GM12878 (cell line): ENCODE results near the gene LARP4B.

Source experiments
- CHD2 ChIP-seq: IDR thresholded peaks from 2 replicates; pipeline ENCODE4 v1.6.1; 2011; ENCODE audit warnings: low read depth, low read length, improper control_type of control experiment, borderline replicate concordance
- EGR1 ChIP-seq, 2 experiments: IDR thresholded peaks; 1 replicate in 1 of 2; 2 replicates in 1 of 2; pipeline ENCODE4 v1.6.1; 2011 to 2012; ENCODE audit warnings: low read depth in 2 of 2, low read length in 2 of 2, borderline replicate concordance in 1 of 2, mild to moderate bottlenecking in 1 of 2, moderate library complexity in 1 of 2
- RCOR1 ChIP-seq: conservative IDR thresholded peaks from 2 replicates; pipeline ENCODE4 v1.6.1; 2012; ENCODE audit warnings: low read depth, low read length, improper control_type of control experiment
- SREBF2 ChIP-seq: IDR thresholded peaks from 2 replicates; pipeline ENCODE4 v1.6.1; 2012; ENCODE audit warnings: mild to moderate bottlenecking, low read length
- ZNF274 ChIP-seq: IDR thresholded peaks from one replicate; pipeline ENCODE4 v1.8.0; 2011; ENCODE audit not compliant: insufficient read length, insufficient read depth
- TF ChIP-seq, protein P1 (sequence below): fragments of 450-650 bp; IDR thresholded peaks from 2 replicates; pipeline ENCODE4 v1.6.1; 2016; ENCODE audit warnings: mild to moderate bottlenecking, moderate library complexity, borderline replicate concordance
- TF ChIP-seq, protein P2 (sequence below), 3 experiments: IDR thresholded peaks in 2 of 3; conservative IDR thresholded peaks in 1 of 3; 2 replicates each; pipeline ENCODE4 v1.5.1; 2011; ENCODE audit warnings: low read depth in 3 of 3, low read length in 3 of 3, mild to moderate bottlenecking in 3 of 3, control low read depth in 2 of 3, moderate library complexity in 2 of 3, inconsistent platforms in 1 of 3, mixed read lengths in 1 of 3; ENCODE audit not compliant: control insufficient read depth in 2 of 3, insufficient read depth in 1 of 3; ENCODE audit errors: extremely low read depth in 1 of 3
- TF ChIP-seq, protein P3 (sequence below): IDR thresholded peaks from 2 replicates; pipeline ENCODE4 v1.6.1; 2012; ENCODE audit warnings: low read depth, low read length, improper control_type of control experiment
- TF ChIP-seq, protein P4 (sequence below): fragments of 450-650 bp; IDR thresholded peaks from 2 replicates; pipeline ENCODE4 v1.6.1; 2014; ENCODE audit warnings: mild to moderate bottlenecking
- TF ChIP-seq, protein P5 (sequence below): fragments of 450-650 bp; IDR thresholded peaks from 2 replicates; pipeline ENCODE4 v1.6.1; 2017; ENCODE audit warnings: mild to moderate bottlenecking

DNA sequence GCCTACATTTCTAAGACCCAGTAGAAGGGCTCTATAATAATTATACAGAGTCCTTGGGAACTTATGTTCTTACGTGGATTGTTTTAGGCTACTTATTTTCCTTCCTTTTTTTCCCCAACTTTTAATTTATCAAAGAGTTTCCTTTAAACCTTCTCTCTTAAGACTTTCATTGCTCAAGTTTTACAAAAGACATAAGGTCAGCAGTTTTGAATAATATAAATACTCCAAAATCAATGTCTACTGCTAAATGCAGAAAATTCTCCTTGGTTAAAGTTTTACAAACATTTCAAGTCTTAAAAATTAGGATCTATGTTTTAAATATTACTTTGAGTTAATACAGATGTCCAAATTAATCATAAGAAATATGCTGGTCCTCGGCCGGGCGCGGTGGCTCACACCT is 97.0 kb downstream of the LARP4B start:
- TF ChIP-seq SREBF2, result no peak
- TF ChIP-seq, protein P1, sequence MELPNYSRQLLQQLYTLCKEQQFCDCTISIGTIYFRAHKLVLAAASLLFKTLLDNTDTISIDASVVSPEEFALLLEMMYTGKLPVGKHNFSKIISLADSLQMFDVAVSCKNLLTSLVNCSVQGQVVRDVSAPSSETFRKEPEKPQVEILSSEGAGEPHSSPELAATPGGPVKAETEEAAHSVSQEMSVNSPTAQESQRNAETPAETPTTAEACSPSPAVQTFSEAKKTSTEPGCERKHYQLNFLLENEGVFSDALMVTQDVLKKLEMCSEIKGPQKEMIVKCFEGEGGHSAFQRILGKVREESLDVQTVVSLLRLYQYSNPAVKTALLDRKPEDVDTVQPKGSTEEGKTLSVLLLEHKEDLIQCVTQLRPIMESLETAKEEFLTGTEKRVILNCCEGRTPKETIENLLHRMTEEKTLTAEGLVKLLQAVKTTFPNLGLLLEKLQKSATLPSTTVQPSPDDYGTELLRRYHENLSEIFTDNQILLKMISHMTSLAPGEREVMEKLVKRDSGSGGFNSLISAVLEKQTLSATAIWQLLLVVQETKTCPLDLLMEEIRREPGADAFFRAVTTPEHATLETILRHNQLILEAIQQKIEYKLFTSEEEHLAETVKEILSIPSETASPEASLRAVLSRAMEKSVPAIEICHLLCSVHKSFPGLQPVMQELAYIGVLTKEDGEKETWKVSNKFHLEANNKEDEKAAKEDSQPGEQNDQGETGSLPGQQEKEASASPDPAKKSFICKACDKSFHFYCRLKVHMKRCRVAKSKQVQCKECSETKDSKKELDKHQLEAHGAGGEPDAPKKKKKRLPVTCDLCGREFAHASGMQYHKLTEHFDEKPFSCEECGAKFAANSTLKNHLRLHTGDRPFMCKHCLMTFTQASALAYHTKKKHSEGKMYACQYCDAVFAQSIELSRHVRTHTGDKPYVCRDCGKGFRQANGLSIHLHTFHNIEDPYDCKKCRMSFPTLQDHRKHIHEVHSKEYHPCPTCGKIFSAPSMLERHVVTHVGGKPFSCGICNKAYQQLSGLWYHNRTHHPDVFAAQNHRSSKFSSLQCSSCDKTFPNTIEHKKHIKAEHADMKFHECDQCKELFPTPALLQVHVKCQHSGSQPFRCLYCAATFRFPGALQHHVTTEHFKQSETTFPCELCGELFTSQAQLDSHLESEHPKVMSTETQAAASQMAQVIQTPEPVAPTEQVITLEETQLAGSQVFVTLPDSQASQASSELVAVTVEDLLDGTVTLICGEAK, result no peak
- TF ChIP-seq EGR1 (IDR thresholded peaks at IDR 0.05; ENCODE audit: borderline replicate concordance in 1 of 2, low read depth in 2 of 2, low read length in 2 of 2), result no peak
- TF ChIP-seq, protein P2, sequence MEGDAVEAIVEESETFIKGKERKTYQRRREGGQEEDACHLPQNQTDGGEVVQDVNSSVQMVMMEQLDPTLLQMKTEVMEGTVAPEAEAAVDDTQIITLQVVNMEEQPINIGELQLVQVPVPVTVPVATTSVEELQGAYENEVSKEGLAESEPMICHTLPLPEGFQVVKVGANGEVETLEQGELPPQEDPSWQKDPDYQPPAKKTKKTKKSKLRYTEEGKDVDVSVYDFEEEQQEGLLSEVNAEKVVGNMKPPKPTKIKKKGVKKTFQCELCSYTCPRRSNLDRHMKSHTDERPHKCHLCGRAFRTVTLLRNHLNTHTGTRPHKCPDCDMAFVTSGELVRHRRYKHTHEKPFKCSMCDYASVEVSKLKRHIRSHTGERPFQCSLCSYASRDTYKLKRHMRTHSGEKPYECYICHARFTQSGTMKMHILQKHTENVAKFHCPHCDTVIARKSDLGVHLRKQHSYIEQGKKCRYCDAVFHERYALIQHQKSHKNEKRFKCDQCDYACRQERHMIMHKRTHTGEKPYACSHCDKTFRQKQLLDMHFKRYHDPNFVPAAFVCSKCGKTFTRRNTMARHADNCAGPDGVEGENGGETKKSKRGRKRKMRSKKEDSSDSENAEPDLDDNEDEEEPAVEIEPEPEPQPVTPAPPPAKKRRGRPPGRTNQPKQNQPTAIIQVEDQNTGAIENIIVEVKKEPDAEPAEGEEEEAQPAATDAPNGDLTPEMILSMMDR (IDR thresholded peaks at IDR 0.05 in 2 of 3, conservative IDR thresholded peaks at IDR 0.05 in 1 of 3; ENCODE audit: control insufficient read depth in 2 of 3, extremely low read depth in 1 of 3, insufficient read depth in 1 of 3, low read depth in 3 of 3, low read length in 3 of 3), result no peak
- no peak for TF ChIP-seq ZNF274
- no peak for TF ChIP-seq RCOR1
- TF ChIP-seq, protein P3, sequence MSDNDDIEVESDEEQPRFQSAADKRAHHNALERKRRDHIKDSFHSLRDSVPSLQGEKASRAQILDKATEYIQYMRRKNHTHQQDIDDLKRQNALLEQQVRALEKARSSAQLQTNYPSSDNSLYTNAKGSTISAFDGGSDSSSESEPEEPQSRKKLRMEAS, result no peak
- no peak for TF ChIP-seq CHD2
- TF ChIP-seq, protein P4, sequence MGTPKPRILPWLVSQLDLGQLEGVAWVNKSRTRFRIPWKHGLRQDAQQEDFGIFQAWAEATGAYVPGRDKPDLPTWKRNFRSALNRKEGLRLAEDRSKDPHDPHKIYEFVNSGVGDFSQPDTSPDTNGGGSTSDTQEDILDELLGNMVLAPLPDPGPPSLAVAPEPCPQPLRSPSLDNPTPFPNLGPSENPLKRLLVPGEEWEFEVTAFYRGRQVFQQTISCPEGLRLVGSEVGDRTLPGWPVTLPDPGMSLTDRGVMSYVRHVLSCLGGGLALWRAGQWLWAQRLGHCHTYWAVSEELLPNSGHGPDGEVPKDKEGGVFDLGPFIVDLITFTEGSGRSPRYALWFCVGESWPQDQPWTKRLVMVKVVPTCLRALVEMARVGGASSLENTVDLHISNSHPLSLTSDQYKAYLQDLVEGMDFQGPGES, result no peak
- TF ChIP-seq, protein P5, sequence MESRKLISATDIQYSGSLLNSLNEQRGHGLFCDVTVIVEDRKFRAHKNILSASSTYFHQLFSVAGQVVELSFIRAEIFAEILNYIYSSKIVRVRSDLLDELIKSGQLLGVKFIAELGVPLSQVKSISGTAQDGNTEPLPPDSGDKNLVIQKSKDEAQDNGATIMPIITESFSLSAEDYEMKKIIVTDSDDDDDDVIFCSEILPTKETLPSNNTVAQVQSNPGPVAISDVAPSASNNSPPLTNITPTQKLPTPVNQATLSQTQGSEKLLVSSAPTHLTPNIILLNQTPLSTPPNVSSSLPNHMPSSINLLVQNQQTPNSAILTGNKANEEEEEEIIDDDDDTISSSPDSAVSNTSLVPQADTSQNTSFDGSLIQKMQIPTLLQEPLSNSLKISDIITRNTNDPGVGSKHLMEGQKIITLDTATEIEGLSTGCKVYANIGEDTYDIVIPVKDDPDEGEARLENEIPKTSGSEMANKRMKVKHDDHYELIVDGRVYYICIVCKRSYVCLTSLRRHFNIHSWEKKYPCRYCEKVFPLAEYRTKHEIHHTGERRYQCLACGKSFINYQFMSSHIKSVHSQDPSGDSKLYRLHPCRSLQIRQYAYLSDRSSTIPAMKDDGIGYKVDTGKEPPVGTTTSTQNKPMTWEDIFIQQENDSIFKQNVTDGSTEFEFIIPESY, result no peak
